ENCODE results near the gene LELP1.

The LELP1 gene

DNA sequence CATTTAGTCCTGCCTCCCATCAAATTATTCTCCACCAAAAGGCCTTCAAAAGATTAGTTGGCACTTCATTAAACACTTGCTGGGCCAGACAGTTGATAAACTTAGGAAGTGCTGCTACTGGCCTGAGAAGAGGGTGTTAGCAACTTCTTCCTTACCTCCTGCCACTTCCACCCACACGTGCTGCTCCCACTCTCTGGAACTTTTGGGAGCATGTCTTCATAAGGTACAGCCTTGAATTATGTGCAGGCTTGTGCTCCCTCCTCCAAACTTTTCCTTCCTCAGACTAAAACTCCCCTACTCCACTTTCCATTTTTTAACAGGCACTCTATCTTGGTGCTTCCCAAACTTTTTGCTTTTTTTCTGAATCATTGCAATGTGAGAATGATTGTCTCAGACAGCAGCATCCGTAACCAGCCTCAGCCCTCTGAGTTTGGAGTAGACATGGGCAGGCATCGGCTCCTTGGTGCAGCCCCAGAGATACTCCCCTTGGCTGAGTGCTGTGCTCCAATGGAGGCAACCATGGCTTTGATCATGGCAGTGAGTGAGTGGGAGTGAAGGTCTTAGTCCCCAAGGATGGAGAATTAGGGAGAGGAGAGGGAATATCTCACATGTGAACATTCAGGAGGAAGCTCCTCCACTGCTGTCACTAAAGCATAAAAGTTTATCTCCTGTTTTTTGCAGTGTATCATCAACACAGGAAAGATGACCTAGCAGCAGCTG lies 8.7 kb upstream of the LELP1 start:
- peaks cover 81% of the 10 kb centered on the region for H3K27me3 ChIP-seq (ENCODE audit: low read depth, low read length)
- no peak overlapping the region for H3K27ac ChIP-seq (ENCODE audit: low read length)
- H3K79me2 ChIP-seq (ENCODE audit: low read length), result no peaks in the 10 kb centered on the region
- H3K9ac ChIP-seq (ENCODE audit: low read length), result no peak overlapping the region
- H3K9me3 ChIP-seq (ENCODE audit: insufficient read depth, low read length), result no peaks in the 10 kb centered on the region
- H2AFZ ChIP-seq (ENCODE audit: low read depth, low read length), result no peak overlapping the region
- H3K4me3 ChIP-seq (ENCODE audit: low read length), result no peak overlapping the region
- no peaks in the 10 kb centered on the region for H4K20me1 ChIP-seq (ENCODE audit: insufficient read depth, low read length)
- TF ChIP-seq, protein P1, sequence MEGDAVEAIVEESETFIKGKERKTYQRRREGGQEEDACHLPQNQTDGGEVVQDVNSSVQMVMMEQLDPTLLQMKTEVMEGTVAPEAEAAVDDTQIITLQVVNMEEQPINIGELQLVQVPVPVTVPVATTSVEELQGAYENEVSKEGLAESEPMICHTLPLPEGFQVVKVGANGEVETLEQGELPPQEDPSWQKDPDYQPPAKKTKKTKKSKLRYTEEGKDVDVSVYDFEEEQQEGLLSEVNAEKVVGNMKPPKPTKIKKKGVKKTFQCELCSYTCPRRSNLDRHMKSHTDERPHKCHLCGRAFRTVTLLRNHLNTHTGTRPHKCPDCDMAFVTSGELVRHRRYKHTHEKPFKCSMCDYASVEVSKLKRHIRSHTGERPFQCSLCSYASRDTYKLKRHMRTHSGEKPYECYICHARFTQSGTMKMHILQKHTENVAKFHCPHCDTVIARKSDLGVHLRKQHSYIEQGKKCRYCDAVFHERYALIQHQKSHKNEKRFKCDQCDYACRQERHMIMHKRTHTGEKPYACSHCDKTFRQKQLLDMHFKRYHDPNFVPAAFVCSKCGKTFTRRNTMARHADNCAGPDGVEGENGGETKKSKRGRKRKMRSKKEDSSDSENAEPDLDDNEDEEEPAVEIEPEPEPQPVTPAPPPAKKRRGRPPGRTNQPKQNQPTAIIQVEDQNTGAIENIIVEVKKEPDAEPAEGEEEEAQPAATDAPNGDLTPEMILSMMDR (IDR thresholded peaks at IDR 0.05; ENCODE audit: low read depth, low read length), result no peak
- TF ChIP-seq EZH2phosphoT487 (IDR thresholded peaks at IDR 0.05; ENCODE audit: low read depth), result no peak
- no peaks in the 10 kb centered on the region for H3K4me1 ChIP-seq (ENCODE audit: low read length)
- no peaks in the 10 kb centered on the region for H3K36me3 ChIP-seq (replicated peaks; ENCODE audit: low read depth, low read length)
- H3K4me2 ChIP-seq (ENCODE audit: low read length), result no peak overlapping the region

DNA sequence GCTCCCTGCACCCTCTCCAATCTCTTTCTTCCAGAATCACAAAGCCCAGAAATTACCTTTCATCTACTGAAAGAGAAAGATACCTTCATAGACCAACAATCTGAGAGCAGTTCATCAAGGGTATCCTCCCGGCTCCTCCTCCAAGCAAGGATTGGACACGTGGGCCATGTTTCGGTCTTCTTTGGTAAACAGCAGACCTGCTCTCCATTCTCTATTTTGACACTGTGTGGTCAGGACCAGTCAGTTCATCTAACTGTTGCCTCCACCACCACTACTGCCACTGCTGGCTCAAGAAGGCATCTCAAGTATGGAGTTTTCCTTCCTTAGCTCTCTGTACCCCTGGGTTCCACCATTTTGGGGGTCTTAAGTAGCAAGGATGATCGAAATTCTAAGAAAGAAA lies 8.0 kb upstream of the LELP1 start:
- H4K20me1 ChIP-seq (ENCODE audit: insufficient read depth, low read length), result no peaks in the 10 kb centered on the region
- H3K27me3 ChIP-seq (ENCODE audit: low read depth, low read length), result peaks cover 80% of the 10 kb centered on the region
- H3K36me3 ChIP-seq (replicated peaks; ENCODE audit: low read depth, low read length), result no peaks in the 10 kb centered on the region
- no peak overlapping the region for H3K4me3 ChIP-seq (ENCODE audit: low read length)
- H3K4me1 ChIP-seq (ENCODE audit: low read length), result no peaks in the 10 kb centered on the region
- H3K9ac ChIP-seq (ENCODE audit: low read length), result no peak overlapping the region
- H3K27ac ChIP-seq (ENCODE audit: low read length), result no peak overlapping the region
- H2AFZ ChIP-seq (ENCODE audit: low read depth, low read length), result no peak overlapping the region
- no peaks in the 10 kb centered on the region for H3K9me3 ChIP-seq (ENCODE audit: insufficient read depth, low read length)
- no peak overlapping the region for H3K4me2 ChIP-seq (ENCODE audit: low read length)
- H3K79me2 ChIP-seq (ENCODE audit: low read length), result no peaks in the 10 kb centered on the region
- no peak for TF ChIP-seq EZH2phosphoT487 (IDR thresholded peaks at IDR 0.05; ENCODE audit: low read depth)
- TF ChIP-seq, protein P1 (IDR thresholded peaks at IDR 0.05; ENCODE audit: low read depth, low read length), result no peak

DNA sequence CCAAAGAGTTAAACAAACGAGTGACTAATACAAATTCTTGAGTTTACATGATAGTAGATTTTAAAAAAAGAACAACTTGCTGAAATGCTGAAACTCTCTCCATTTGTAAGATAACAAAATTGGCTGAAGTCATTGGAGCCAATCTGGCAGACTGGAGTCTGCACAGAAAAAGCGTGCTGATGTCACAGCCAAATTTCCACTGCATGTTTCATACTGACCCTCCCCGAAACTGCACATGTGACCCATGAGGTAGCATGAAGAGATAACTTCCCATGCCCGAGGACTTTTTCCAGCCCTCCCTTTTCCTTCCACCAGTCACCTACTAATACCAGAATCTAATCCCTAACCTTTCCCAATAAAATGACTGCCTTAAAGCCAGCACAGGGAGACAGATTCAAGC lies 1.2 kb upstream of the LELP1 start:
- no peaks in the 10 kb centered on the region for H3K9me3 ChIP-seq (ENCODE audit: insufficient read depth, low read length)
- no peaks in the 10 kb centered on the region for H4K20me1 ChIP-seq (ENCODE audit: insufficient read depth, low read length)
- peaks cover 79% of the 10 kb centered on the region for H3K27me3 ChIP-seq (ENCODE audit: low read depth, low read length)

DNA sequence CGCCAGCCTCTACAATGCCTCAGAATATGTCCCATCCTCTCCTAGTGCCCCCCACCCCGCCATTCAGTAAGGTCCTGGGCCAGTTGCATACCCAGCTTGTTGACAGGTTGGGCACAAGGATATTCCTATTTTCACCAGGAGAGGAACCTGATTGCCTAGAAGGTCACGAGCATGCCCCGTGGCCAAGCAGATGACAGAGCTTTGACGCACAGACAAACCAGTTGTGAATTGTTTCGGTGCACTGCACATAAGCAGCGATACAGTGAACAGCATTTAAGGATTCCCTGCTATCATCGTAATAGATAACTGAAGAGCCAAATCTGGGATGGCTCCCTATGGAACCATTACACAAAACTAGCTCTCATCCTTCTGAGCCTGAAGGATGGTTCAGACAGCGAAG lies 3.4 kb downstream of the LELP1 start:
- H2AFZ ChIP-seq (ENCODE audit: low read depth, low read length), result no peak overlapping the region
- H3K27me3 ChIP-seq (ENCODE audit: low read depth, low read length), result peaks cover 63% of the 10 kb centered on the region
- no peaks in the 10 kb centered on the region for H3K4me1 ChIP-seq (ENCODE audit: low read length)
- H3K4me3 ChIP-seq (ENCODE audit: low read length), result no peak overlapping the region
- H3K36me3 ChIP-seq (replicated peaks; ENCODE audit: low read depth, low read length), result no peaks in the 10 kb centered on the region
- no peaks in the 10 kb centered on the region for H3K9me3 ChIP-seq (ENCODE audit: insufficient read depth, low read length)
- H3K4me2 ChIP-seq (ENCODE audit: low read length), result no peak overlapping the region
- no peaks in the 10 kb centered on the region for H3K79me2 ChIP-seq (ENCODE audit: low read length)
- H4K20me1 ChIP-seq (ENCODE audit: insufficient read depth, low read length), result no peaks in the 10 kb centered on the region
- H3K9ac ChIP-seq (ENCODE audit: low read length), result no peak overlapping the region
- H3K27ac ChIP-seq (ENCODE audit: low read length), result no peak overlapping the region
- TF ChIP-seq, protein P1 (IDR thresholded peaks at IDR 0.05; ENCODE audit: low read depth, low read length), result no peak
- TF ChIP-seq EZH2phosphoT487 (IDR thresholded peaks at IDR 0.05; ENCODE audit: low read depth), result no peak

More for the DNA sequence above, 1.2 kb upstream of the LELP1 start:
- no peaks in the 10 kb centered on the region for H3K36me3 ChIP-seq (replicated peaks; ENCODE audit: low read depth, low read length)
- H3K4me2 ChIP-seq (ENCODE audit: low read length), result no peak overlapping the region
- H2AFZ ChIP-seq (ENCODE audit: low read depth, low read length), result no peak overlapping the region
- no peaks in the 10 kb centered on the region for H3K4me1 ChIP-seq (ENCODE audit: low read length)
- no peak overlapping the region for H3K4me3 ChIP-seq (ENCODE audit: low read length)
- no peaks in the 10 kb centered on the region for H3K79me2 ChIP-seq (ENCODE audit: low read length)
- H3K9ac ChIP-seq (ENCODE audit: low read length), result no peak overlapping the region
- H3K27ac ChIP-seq (ENCODE audit: low read length), result no peak overlapping the region
- TF ChIP-seq, protein P1 (IDR thresholded peaks at IDR 0.05; ENCODE audit: low read depth, low read length), result no peak
- no peak for TF ChIP-seq EZH2phosphoT487 (IDR thresholded peaks at IDR 0.05; ENCODE audit: low read depth)

Measured in OCI-LY3 (cell line).